SK-N-SH (cell line): ENCODE measurements around the gene ZNF785. TPM values are rescaled to one million over a fixed set of nuclear protein-coding genes. Genes with fewer than 3 reads are reported as not detected.

Experiments
- CTCF ChIA-PET: fragments of 300-600, 350-600 bp; formaldehyde crosslinking; extraction: SDS; loops from one replicate; lab custom pipeline; 2021; lab: Yijun Ruan, JAX
- POLR2A ChIA-PET: fragments of 350-600 bp; sonication (Branson Sonifier 250); formaldehyde crosslinking; extraction: SDS; loops from one replicate; lab custom pipeline; 2020; ENCODE audit warnings: antibody characterized with exemption, inconsistent platforms; lab: Yijun Ruan, JAX
- DNase-seq: peaks from one replicate; pipeline ENCODE4 v3.0.0; 2012
- H2AFZ ChIP-seq: fragments of 200-600 bp; sonication (generic); 2 replicates; pipeline ENCODE4 v1.8.1; 2016; ENCODE audit warnings: antibody characterized with exemption, mild to moderate bottlenecking, low read depth
- H3F3A ChIP-seq: fragments of 200-600 bp; sonication (generic); replicated peaks from 2 replicates; pipeline ENCODE3; 2016; ENCODE audit warnings: antibody characterized with exemption, mild to moderate bottlenecking; ENCODE audit not compliant: insufficient read depth
- H3K27ac ChIP-seq, 2 experiments: fragments of 200-500 bp in 1 of 2; fragments of 200-600 bp in 1 of 2; sonication (Bioruptor generic) in 1 of 2; sonication (generic), shearing (Covaris generic) in 1 of 2; 2 replicates each; pipeline versions ENCODE4 v1.5.1 to v1.6.1; 2014 to 2016; ENCODE audit warnings: low read depth in 2 of 2, inconsistent platforms in 1 of 2, low read length in 1 of 2, mild to moderate bottlenecking in 1 of 2, mixed read lengths in 1 of 2
- H3K27me3 ChIP-seq: fragments of 200-600 bp; sonication (generic), shearing (Covaris generic); 2 replicates; pipeline ENCODE4 v1.6.1; 2016; ENCODE audit warnings: mixed run types; ENCODE audit not compliant: insufficient read depth
- H3K36me3 ChIP-seq, 2 experiments: fragments of 200-500 bp in 1 of 2; fragments of 200-600 bp in 1 of 2; sonication (Bioruptor generic) in 1 of 2; sonication (generic) in 1 of 2; replicated peaks in 1 of 2; 2 replicates each; pipeline versions ENCODE3 to v1.5.1; 2014 to 2016; ENCODE audit warnings: low read length in 1 of 2, mild to moderate bottlenecking in 1 of 2; ENCODE audit not compliant: insufficient read depth in 2 of 2, control insufficient read depth in 1 of 2
- H3K4me1 ChIP-seq, 2 experiments: fragments of 200-500 bp in 1 of 2; fragments of 200-600 bp in 1 of 2; sonication (Bioruptor generic) in 1 of 2; sonication (generic), shearing (Covaris generic) in 1 of 2; 2 replicates each; pipeline versions ENCODE4 v1.5.1 to v1.6.1; 2014 to 2016; ENCODE audit warnings: low read depth in 1 of 2, low read length in 1 of 2, mixed run types in 1 of 2; ENCODE audit not compliant: insufficient read depth in 2 of 2, control insufficient read depth in 1 of 2
- H3K4me2 ChIP-seq: fragments of 200-600 bp; sonication (generic), shearing (Covaris generic); 2 replicates; pipeline ENCODE4 v1.6.1; 2017; ENCODE audit warnings: mixed run types
- H3K4me3 ChIP-seq, 2 experiments: fragments of 200-500 bp in 1 of 2; fragments of 200-600 bp in 1 of 2; sonication (Bioruptor generic) in 1 of 2; sonication (generic), shearing (Covaris generic) in 1 of 2; 2 replicates each; pipeline versions ENCODE4 v1.5.1 to v1.8.1; 2014 to 2016; ENCODE audit warnings: low read depth in 2 of 2, inconsistent platforms in 1 of 2, low read length in 1 of 2, mild to moderate bottlenecking in 1 of 2, mixed read lengths in 1 of 2, moderate library complexity in 1 of 2
- H3K79me2 ChIP-seq: fragments of 200-600 bp; sonication (generic); 2 replicates; pipeline ENCODE4 v1.8.1; 2017; ENCODE audit warnings: mild to moderate bottlenecking; ENCODE audit not compliant: insufficient read depth
- H3K9ac ChIP-seq: fragments of 200-600 bp; sonication (generic); 2 replicates; pipeline ENCODE4 v1.6.1; 2017; ENCODE audit warnings: mixed run types
- H3K9me2 ChIP-seq: fragments of 200-600 bp; sonication (generic); 2 replicates; pipeline ENCODE4 v1.6.1; 2017; ENCODE audit warnings: mixed run types
- H3K9me3 ChIP-seq: fragments of 200-600 bp; sonication (generic); 2 replicates; pipeline ENCODE4 v1.6.1; 2017; ENCODE audit warnings: mixed run types, mild to moderate bottlenecking, moderate library complexity
- H4K20me1 ChIP-seq: fragments of 200-600 bp; sonication (generic); 2 replicates; pipeline ENCODE4 v1.6.1; 2017; ENCODE audit warnings: mild to moderate bottlenecking, mixed run types; ENCODE audit not compliant: insufficient read depth
- CHD2 ChIP-seq: fragments of 150-350 bp; IDR thresholded peaks from 2 replicates; pipeline ENCODE4 v1.6.1; 2018; ENCODE audit warnings: low read length; ENCODE audit not compliant: partially characterized antibody
- EP300 ChIP-seq, 2 experiments: IDR thresholded peaks; 2 replicates each; pipeline versions ENCODE4 v1.4.0 to v1.6.1; 2012; ENCODE audit warnings: borderline replicate concordance in 1 of 2, low read depth in 1 of 2, low read length in 1 of 2
- EZH2phosphoT487 ChIP-seq: fragments of 200-600 bp; sonication (generic); IDR thresholded peaks from 2 replicates; pipeline ENCODE4 v1.6.1; 2017; ENCODE audit warnings: low read depth, mixed run types, mild to moderate bottlenecking, antibody characterized with exemption, moderate library complexity, borderline replicate concordance
- FOXM1 ChIP-seq: IDR thresholded peaks from 2 replicates; pipeline ENCODE4 v1.4.0; 2012; ENCODE audit warnings: low read depth, mild to moderate bottlenecking
- GATA2 ChIP-seq: sonication (generic); formaldehyde crosslinking; IDR thresholded peaks from 2 replicates; pipeline ENCODE4 v1.5.0; 2020; ENCODE audit warnings: mild to moderate bottlenecking, missing genetic modification reagents
- IRF3 ChIP-seq: fragments of 150-350 bp; IDR thresholded peaks from 2 replicates; pipeline ENCODE4 v1.6.1; 2016; ENCODE audit warnings: mild to moderate bottlenecking, low read depth, low read length
- JUND ChIP-seq: IDR thresholded peaks from 2 replicates; pipeline ENCODE4 v1.4.0; 2012
- MAX ChIP-seq: IDR thresholded peaks from 2 replicates; pipeline ENCODE4 v1.4.0; 2012; ENCODE audit warnings: low read depth
- MEF2A ChIP-seq: IDR thresholded peaks from 2 replicates; pipeline ENCODE4 v1.4.0; 2012; ENCODE audit warnings: low read depth, borderline replicate concordance
- MXI1 ChIP-seq: IDR thresholded peaks from 2 replicates; pipeline ENCODE4 v1.6.1; 2012; ENCODE audit warnings: mild to moderate bottlenecking, low read depth, low read length, improper control_type of control experiment
- NFIC ChIP-seq: IDR thresholded peaks from 2 replicates; pipeline ENCODE4 v1.4.0; 2012; ENCODE audit warnings: borderline replicate concordance
- POLR2AphosphoS5 ChIP-seq: IDR thresholded peaks from 2 replicates; pipeline ENCODE4 v1.6.1; 2012; ENCODE audit warnings: low read depth, low read length
- RAD21 ChIP-seq: IDR thresholded peaks from 2 replicates; pipeline ENCODE4 v1.6.1; 2012; ENCODE audit warnings: mild to moderate bottlenecking, low read length
- RCOR1 ChIP-seq: fragments of 150-350 bp; IDR thresholded peaks from 2 replicates; pipeline ENCODE4 v1.6.1; 2017; ENCODE audit warnings: antibody characterized with exemption, low read length
- REST ChIP-seq: IDR thresholded peaks from 2 replicates; pipeline ENCODE4 v1.6.1; 2012; ENCODE audit warnings: mild to moderate bottlenecking, low read depth, low read length, moderate library complexity
- SMC3 ChIP-seq: IDR thresholded peaks from 2 replicates; pipeline ENCODE4 v1.6.1; 2012; ENCODE audit warnings: low read depth, low read length, improper control_type of control experiment
- TEAD4 ChIP-seq: IDR thresholded peaks from 2 replicates; pipeline ENCODE4 v1.4.0; 2012; ENCODE audit warnings: mild to moderate bottlenecking, borderline replicate concordance; ENCODE audit not compliant: insufficient read depth
- USF1 ChIP-seq: IDR thresholded peaks from 2 replicates; pipeline ENCODE4 v1.4.0; 2012; ENCODE audit warnings: low read depth, borderline replicate concordance
- USF2 ChIP-seq: fragments of 150-350 bp; IDR thresholded peaks from 2 replicates; pipeline ENCODE4 v1.6.1; 2017; ENCODE audit warnings: antibody characterized with exemption, low read length, low read depth, borderline replicate concordance
- ZBTB33 ChIP-seq: IDR thresholded peaks from 2 replicates; pipeline ENCODE4 v1.4.0; 2012; ENCODE audit warnings: low read depth, borderline replicate concordance
- WGBS: methylation state at CpG from one replicate; pipeline ENCODE4 v1.1.6; 2017; ENCODE audit warnings: low lambda C conversion rate; 5-methylcytosine and 5-hydroxymethylcytosine counted together
- polyA plus RNA-seq, 3 experiments: library from polyadenylated mRNA; depleted of rRNA; stranded (reverse); fragments of >200 nt; gene quantifications; 2 replicates each; pipeline ENCODE4 v1.2.3, GENCODE V29; 2012

The ZNF785 gene
- polyA plus RNA-seq, 1 of the 3 experiments (the other 2 are of a cell fraction) = 8.8 TPM

GRCh38 chr16:30571445-30572322 is 13.8 kb downstream of the ZNF785 start, which contains the start of gene ZNF688:
Gene ZNF688 (minus strand): TSS chr16:30571714. CDS start chr16:30571629, 85 bp downstream.
- Histone ChIP-seq H3K4me1 (peaks cover 5 to 12% of the 10 kb centered on the region in 2 experiments; a peak in 1 of 4 replicates), H2AFZ (peak within 1 kb of the TSS; percentile 92), H3K4me3 (peak within 1 kb of the TSS; percentile 64 to 68), H3K4me2 (peak within 1 kb of the TSS; percentile 94), H3F3A (peaks cover 14% of the 10 kb centered on the region), H3K27me3 (no peaks in the 10 kb centered on the region), H4K20me1 (no peaks in the 10 kb centered on the region), H3K27ac (peak within 1 kb of the TSS; percentile 83 to 96), H3K9me2 (no peaks in the 10 kb centered on the region), H3K9ac (peak within 1 kb of the TSS; percentile 87), H3K79me2 (no peaks in the 10 kb centered on the region; the same call in 1 of the 2 replicates), H3K36me3 (no peaks in the 10 kb centered on the region), H3K9me3 (no peaks in the 10 kb centered on the region)
- ChIA-PET POLR2A (interaction anchor here (0.7 to 2.8 kb wide), 12 partner anchors 10 to 154 kb away, joined by 3 to 44 read pairs (median 4); partner anchors contain the start of genes DCTPP1, ZNF747, ZNF764 and ZNF785), CTCF (interaction anchor here (0.6 to 2.7 kb wide), 19 partner anchors 13 to 162 kb away, joined by 3 to 10 read pairs (median 3); partner anchors contain the start of genes DCTPP1, FBRS, PRR14 and ZNF689)
- DNase-seq = peak; percentile 93
- WGBS = 0% methylated on average over 30 of the region's 67 CpGs
- TF ChIP-seq NFIC = no peak
- TF ChIP-seq RCOR1 = no peak
- no peak for TF ChIP-seq FOXM1
- no peak for TF ChIP-seq GATA2
- no peak for TF ChIP-seq USF2
- no peak for TF ChIP-seq IRF3
- TF ChIP-seq MEF2A = no peak
- no peak for TF ChIP-seq USF1
- TF ChIP-seq TEAD4 = no peak
- TF ChIP-seq SMC3 = 0 out of 2 replicates have a peak, but pooled peaks have one; percentile 12
- no peak for TF ChIP-seq EZH2phosphoT487
- peak; percentile 71; the same call in 1 of the 2 replicates for TF ChIP-seq MAX
- no peak for TF ChIP-seq REST
- no peak for TF ChIP-seq RAD21
- TF ChIP-seq POLR2AphosphoS5 = peak; percentile 71
- peak in 1 of 2 experiments; percentile 18; a peak in 1 of 4 replicates for TF ChIP-seq EP300 (IDR thresholded peaks at IDR 0.05; ENCODE audit: borderline replicate concordance in 1 of 2, low read depth in 1 of 2, low read length in 1 of 2)
- TF ChIP-seq MXI1 = peak; percentile 98
- peak; percentile 16; the same call in 1 of the 2 replicates for TF ChIP-seq JUND
- TF ChIP-seq CHD2 = peak; percentile 89
- 0 out of 2 replicates have a peak, but pooled peaks have one; percentile 12 for TF ChIP-seq ZBTB33
